ENCODE data around the gene SRSF3.

Gene SRSF3

GRCh38 chr6:36631326-36632011, 37.3 kb downstream of the SRSF3 start:
- H3K27me3 ChIP-seq: no peaks in the 10 kb centered on the region
- no peak for DNase-seq
- H3K4me1 ChIP-seq: no peaks in the 10 kb centered on the region
- no peak overlapping the region for H3K4me3 ChIP-seq (ENCODE audit: low read depth, low read length)
- TF ChIP-seq, protein P1, sequence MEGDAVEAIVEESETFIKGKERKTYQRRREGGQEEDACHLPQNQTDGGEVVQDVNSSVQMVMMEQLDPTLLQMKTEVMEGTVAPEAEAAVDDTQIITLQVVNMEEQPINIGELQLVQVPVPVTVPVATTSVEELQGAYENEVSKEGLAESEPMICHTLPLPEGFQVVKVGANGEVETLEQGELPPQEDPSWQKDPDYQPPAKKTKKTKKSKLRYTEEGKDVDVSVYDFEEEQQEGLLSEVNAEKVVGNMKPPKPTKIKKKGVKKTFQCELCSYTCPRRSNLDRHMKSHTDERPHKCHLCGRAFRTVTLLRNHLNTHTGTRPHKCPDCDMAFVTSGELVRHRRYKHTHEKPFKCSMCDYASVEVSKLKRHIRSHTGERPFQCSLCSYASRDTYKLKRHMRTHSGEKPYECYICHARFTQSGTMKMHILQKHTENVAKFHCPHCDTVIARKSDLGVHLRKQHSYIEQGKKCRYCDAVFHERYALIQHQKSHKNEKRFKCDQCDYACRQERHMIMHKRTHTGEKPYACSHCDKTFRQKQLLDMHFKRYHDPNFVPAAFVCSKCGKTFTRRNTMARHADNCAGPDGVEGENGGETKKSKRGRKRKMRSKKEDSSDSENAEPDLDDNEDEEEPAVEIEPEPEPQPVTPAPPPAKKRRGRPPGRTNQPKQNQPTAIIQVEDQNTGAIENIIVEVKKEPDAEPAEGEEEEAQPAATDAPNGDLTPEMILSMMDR (IDR thresholded peaks at IDR 0.05; ENCODE audit: low read depth, low read length): no peak
- H3K9me3 ChIP-seq: no peaks in the 10 kb centered on the region
- H3K36me3 ChIP-seq: no peaks in the 10 kb centered on the region

- Histone ChIP-seq H3K36me3 (no peaks in the 10 kb centered on the region), H3K27me3 (no peaks in the 10 kb centered on the region), H3K4me1 (no peaks in the 10 kb centered on the region), H3K9me3 (no peaks in the 10 kb centered on the region), H3K4me3 (ENCODE audit: low read depth, low read length) (no peak overlapping the region)
- TF ChIP-seq, protein P1 (IDR thresholded peaks at IDR 0.05; ENCODE audit: low read depth, low read length): no peak
- no peak for DNase-seq
These were observed 39.2 kb downstream of the SRSF3 start for GRCh38 chr6:36633370-36633769.

DNA sequence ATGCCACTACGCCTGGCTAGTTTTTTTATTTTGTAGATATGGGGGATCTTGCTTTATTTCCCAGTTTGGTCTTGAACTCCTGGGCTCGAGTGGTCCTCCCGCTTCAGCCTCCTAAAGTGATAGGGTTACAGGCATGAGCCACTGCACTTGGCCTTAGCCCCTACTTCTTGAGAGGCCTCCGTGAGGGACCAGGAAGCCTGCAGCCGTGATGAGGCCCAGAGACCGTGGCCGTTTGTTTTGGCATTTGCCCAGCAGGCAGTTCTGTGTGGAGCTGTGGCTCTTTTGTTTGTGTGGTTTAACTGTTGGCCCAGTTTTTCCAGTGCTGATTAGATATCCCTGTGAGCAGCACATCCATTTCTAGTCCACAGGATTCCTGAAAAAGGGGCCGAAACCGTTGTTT, 39.8 kb downstream of the SRSF3 start:
- TF ChIP-seq, protein P1 (IDR thresholded peaks at IDR 0.05; ENCODE audit: low read depth, low read length): no peak
- Histone ChIP-seq H3K27me3 (no peaks in the 10 kb centered on the region), H3K9me3 (no peaks in the 10 kb centered on the region), H3K36me3 (no peaks in the 10 kb centered on the region), H3K4me1 (no peaks in the 10 kb centered on the region), H3K4me3 (ENCODE audit: low read depth, low read length) (no peak overlapping the region)
- no peak for DNase-seq

DNA sequence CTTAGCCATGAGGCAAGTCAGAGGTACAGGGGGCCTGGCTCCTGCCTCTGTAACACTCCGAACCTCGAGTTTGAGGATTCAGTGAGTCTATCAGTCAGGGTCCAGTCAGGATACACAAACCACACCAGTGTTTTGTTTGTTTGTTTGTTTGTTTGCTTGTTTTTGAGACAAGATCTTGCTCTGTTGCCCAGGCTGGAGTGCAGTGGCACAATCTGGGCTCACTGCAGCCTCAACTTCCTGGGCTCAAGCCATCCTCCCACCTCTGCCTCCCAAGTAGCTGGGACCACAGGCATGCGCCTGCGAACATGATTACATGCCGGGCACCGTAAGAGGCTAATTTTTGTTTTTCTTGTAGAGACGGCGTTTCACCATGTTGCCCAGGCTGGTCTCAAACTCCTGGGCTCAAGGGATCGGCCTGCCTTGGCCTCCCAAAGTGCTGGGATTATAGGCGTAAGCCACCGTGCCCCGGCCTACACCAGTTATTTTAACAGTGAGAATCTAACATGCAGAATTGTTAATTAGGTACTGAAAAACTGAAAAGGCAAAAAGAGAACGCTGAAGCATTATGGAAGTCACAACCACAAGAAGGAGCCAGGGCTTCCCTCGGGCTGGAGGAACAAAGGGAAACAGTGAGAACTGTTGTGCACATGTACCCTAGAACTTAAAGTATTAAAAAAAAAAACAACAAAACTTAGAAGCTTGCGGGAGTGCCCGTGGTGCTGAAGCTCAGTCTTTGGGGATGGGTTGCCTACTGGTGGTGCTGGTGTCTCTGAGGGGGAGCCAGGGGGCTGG, 40.4 kb downstream of the SRSF3 start:
- Histone ChIP-seq H3K27me3 (no peaks in the 10 kb centered on the region), H3K9me3 (no peaks in the 10 kb centered on the region), H3K4me3 (ENCODE audit: low read depth, low read length) (no peak overlapping the region), H3K36me3 (no peaks in the 10 kb centered on the region), H3K4me1 (no peaks in the 10 kb centered on the region)
- no peak for DNase-seq
- TF ChIP-seq, protein P1 (IDR thresholded peaks at IDR 0.05; ENCODE audit: low read depth, low read length): no peak

DNA sequence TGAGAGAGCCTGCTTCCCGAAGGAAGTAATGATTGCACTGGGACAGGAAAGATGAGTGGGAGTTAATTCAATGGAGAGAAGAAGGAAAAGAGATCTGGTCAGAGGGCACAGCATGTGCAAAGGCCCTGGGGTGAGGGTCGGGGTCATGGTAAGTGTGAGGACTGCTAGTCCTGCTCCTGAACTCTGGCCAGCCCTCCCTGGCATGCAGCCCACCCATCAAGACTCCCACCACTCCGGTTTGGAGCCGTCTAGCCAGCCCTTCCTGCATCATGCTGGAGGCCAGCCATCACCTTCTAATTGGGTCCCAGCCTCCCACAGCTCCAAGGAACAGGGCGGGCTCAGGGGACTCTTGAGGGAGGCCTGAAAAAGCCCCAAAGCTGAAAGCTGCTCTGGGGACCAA, 42.1 kb downstream of the SRSF3 start:
- Histone ChIP-seq H3K9me3 (no peaks in the 10 kb centered on the region), H3K4me3 (ENCODE audit: low read depth, low read length) (no peak overlapping the region), H3K4me1 (no peaks in the 10 kb centered on the region), H3K36me3 (no peaks in the 10 kb centered on the region), H3K27me3 (no peaks in the 10 kb centered on the region)
- DNase-seq: no peak
- TF ChIP-seq, protein P1 (IDR thresholded peaks at IDR 0.05; ENCODE audit: low read depth, low read length): no peak
